BE2C (cell line): ENCODE results near the gene OR2F2.
A peak's percentile ranks its signal among the peaks of the same experiment; 100 is the strongest.

Experiments
- DNase-seq: peaks from one replicate; pipeline ENCODE4 v3.0.0-alpha.2; 2020
- H3K27me3 ChIP-seq: fragments of 250-450 bp; sonication (Bioruptor Pico); 2 replicates; pipeline ENCODE4 v1.5.1; 2020; ENCODE audit warnings: mild to moderate bottlenecking
- H3K36me3 ChIP-seq: fragments of 250-450 bp; sonication (Bioruptor Pico); 2 replicates; pipeline ENCODE4 v1.5.1; 2020; ENCODE audit warnings: mild to moderate bottlenecking
- H3K4me1 ChIP-seq: fragments of 250-450 bp; sonication (Bioruptor Pico); 2 replicates; pipeline ENCODE4 v1.5.1; 2020
- H3K4me3 ChIP-seq: 2 replicates; pipeline ENCODE4 v1.5.1; 2011; ENCODE audit warnings: low read depth, low read length
- H3K9me3 ChIP-seq: fragments of 250-450 bp; sonication (Bioruptor Pico); 2 replicates; pipeline ENCODE4 v1.5.1; 2020
- TF ChIP-seq, protein P1 (sequence below): IDR thresholded peaks from 2 replicates; pipeline ENCODE4 v1.5.1; 2012; ENCODE audit warnings: mild to moderate bottlenecking, low read depth, low read length

OR2F2 gene

GRCh38 chr7:143901668-143902331 lies 33.2 kb upstream of the OR2F2 start, which contains the start of gene TCAF1:
Gene TCAF1 (minus strand): TSS chr7:143902176. CDS start chr7:143876608, 25,568 bp downstream.
- peaks cover 3% of the 10 kb centered on the region; the same call in 1 of the 2 replicates for H3K4me1 ChIP-seq
- H3K4me3 ChIP-seq = peak within 1 kb of the TSS; percentile 63

DNA sequence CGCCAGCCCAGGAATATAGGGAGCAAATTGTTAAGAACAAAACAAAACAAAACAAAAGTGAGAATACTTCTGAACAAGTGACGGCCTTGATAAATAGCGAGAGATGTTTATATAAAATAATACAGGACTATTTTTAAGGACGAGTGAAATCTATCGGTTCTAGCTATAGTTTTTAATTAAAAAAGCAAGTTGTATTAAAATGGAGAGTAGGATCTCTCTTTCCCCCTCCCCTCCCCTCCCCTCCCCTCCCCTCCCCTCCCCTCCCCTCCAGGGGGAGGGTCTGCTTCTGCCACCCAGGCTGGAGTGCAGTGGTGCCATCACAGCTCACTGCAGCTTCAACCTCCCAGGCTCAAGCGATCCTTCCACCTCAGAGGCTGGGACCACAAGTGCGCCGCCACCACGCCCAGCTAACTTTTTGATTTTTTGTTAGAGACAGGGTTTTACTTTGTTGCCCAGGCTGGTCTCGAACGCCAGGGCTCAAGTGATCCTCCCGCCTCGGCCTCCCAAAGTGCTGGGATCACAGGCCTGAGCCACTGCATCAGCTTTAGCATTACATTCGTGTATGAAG lies 32.6 kb upstream of the OR2F2 start:
- Histone ChIP-seq H3K27me3 (no peaks in the 10 kb centered on the region), H3K9me3 (no peaks in the 10 kb centered on the region), H3K4me1 (peaks cover 3% of the 10 kb centered on the region; the same call in 1 of the 2 replicates), H3K4me3 (no peak overlapping the region), H3K36me3 (no peaks in the 10 kb centered on the region)
- TF ChIP-seq, protein P1, sequence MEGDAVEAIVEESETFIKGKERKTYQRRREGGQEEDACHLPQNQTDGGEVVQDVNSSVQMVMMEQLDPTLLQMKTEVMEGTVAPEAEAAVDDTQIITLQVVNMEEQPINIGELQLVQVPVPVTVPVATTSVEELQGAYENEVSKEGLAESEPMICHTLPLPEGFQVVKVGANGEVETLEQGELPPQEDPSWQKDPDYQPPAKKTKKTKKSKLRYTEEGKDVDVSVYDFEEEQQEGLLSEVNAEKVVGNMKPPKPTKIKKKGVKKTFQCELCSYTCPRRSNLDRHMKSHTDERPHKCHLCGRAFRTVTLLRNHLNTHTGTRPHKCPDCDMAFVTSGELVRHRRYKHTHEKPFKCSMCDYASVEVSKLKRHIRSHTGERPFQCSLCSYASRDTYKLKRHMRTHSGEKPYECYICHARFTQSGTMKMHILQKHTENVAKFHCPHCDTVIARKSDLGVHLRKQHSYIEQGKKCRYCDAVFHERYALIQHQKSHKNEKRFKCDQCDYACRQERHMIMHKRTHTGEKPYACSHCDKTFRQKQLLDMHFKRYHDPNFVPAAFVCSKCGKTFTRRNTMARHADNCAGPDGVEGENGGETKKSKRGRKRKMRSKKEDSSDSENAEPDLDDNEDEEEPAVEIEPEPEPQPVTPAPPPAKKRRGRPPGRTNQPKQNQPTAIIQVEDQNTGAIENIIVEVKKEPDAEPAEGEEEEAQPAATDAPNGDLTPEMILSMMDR = no peak
- peak; percentile 20 for DNase-seq

More at GRCh38 chr7:143901668-143902331, 33.2 kb upstream of the OR2F2 start, which contains the start of gene TCAF1:
- no peaks in the 10 kb centered on the region for H3K9me3 ChIP-seq
- H3K36me3 ChIP-seq = no peaks in the 10 kb centered on the region
- TF ChIP-seq, protein P1 = peak; percentile 36
- no peaks in the 10 kb centered on the region for H3K27me3 ChIP-seq
- peak; percentile 97 for DNase-seq

DNA sequence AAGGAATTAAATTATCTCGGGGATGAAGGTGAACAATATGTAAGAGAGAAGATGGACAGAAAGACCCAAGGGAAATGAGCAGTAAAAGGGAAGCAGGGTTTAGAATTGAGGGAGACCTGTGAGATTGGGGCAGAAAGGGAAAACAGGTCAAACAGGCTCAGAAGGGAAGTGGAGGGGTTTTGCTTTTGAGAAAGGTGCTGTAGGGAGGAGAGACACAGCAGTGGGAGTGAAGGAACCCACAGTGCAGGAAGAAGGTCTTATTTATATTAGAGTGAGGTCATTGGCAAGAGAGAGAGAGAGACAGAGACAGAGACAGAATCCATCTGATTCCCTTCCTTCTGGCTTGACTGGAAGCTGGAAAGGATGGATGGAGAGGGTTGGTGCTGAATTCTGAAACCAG lies 29.5 kb upstream of the OR2F2 start:
- no peak for DNase-seq
- Histone ChIP-seq H3K36me3 (no peaks in the 10 kb centered on the region), H3K4me3 (no peak overlapping the region), H3K27me3 (no peaks in the 10 kb centered on the region; the same call in 1 of the 2 replicates), H3K4me1 (peaks cover 3% of the 10 kb centered on the region; the same call in 1 of the 2 replicates), H3K9me3 (no peaks in the 10 kb centered on the region)
- TF ChIP-seq, protein P1 = no peak

DNA sequence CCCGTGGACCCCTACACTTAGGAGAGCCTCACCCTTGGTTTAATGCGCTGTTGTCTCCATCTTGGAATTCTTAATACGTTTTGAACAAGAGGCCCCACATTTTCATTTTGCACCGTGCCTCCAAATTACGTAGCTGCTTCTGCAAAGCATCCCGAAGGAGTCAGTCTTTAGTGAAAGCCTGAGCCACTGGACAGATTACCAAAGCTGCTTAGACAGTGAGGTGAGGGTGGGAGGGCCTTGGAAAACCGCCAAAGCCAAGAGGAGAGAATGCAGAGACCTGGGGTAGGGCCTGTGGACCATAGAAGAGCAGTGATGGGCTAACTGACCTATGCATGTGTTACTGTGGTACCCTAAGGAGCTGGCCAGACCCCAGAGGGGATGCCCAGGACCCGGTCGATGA lies 28.9 kb upstream of the OR2F2 start:
- H3K4me1 ChIP-seq = peaks cover 3% of the 10 kb centered on the region; the same call in 1 of the 2 replicates
- no peak overlapping the region for H3K4me3 ChIP-seq
- no peaks in the 10 kb centered on the region for H3K9me3 ChIP-seq
- DNase-seq = peak; percentile 31
- peaks cover 3% of the 10 kb centered on the region; the same call in 1 of the 2 replicates for H3K27me3 ChIP-seq
- no peaks in the 10 kb centered on the region for H3K36me3 ChIP-seq
- TF ChIP-seq, protein P1 = no peak

DNA sequence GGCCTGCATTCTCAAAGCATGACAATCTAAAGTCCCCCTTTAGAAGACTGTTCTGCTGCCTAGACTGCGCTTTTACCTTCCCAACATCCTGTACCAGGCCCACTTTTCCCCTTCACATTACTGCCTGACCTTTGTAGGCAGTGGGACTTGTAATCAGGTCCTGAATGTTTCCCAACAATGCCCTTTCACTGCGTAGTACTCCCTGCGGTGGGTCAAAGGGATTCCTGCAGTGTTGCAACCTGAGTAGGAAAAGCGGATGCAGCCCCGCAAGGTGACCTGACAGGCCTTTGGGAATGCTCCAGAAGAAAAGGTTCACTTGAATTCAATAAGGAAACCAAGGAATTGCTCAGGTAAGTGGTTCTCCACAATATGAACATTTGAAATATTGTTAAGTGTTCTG lies 28.1 kb upstream of the OR2F2 start:
- Histone ChIP-seq H3K4me1 (peaks cover 3% of the 10 kb centered on the region; the same call in 1 of the 2 replicates), H3K9me3 (no peaks in the 10 kb centered on the region), H3K27me3 (peaks cover 4% of the 10 kb centered on the region; the same call in 1 of the 2 replicates), H3K4me3 (no peak overlapping the region), H3K36me3 (no peaks in the 10 kb centered on the region)
- no peak for DNase-seq
- TF ChIP-seq, protein P1 = no peak

DNA sequence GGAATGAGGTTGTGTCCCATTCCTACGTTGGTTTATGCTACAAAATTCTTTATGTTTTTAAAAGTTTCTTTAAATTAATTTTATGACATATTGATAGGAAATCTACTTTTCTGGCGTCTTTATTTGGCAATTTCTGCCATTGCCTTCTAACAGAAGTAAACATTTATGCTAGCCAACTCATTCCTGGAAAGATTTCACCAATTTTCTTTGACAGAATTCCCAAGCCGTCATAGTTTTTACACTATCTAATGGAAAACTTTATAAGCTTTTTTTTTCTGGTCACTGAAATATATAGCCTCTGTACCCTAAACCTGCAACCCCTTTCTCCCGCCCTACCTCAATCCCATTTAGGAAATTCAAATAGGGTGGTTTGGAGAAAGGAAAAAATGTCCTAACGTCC lies 26.9 kb upstream of the OR2F2 start:
- DNase-seq = no peak
- no peaks in the 10 kb centered on the region for H3K9me3 ChIP-seq
- H3K4me3 ChIP-seq = no peak overlapping the region
- H3K36me3 ChIP-seq = no peaks in the 10 kb centered on the region
- peaks cover 4% of the 10 kb centered on the region; the same call in 1 of the 2 replicates for H3K27me3 ChIP-seq
- TF ChIP-seq, protein P1 = no peak
- H3K4me1 ChIP-seq = peaks cover 3% of the 10 kb centered on the region; the same call in 1 of the 2 replicates
